ENCODE measurements around the gene PRR5L. TPM values are rescaled to one million over a fixed set of nuclear protein-coding genes. Genes with fewer than 3 reads are reported as not detected.

Gene PRR5L
- polyA plus RNA-seq, 4 donors = 5.6 to 62.2 (median 10.4) TPM

- no peak for DNase-seq
- no peaks in the 10 kb centered on the region for H3K9me3 ChIP-seq (ENCODE audit: control insufficient read depth in 2 of 2, insufficient read depth in 1 of 2, low read depth in 1 of 2, low read length in 1 of 2)
- H3K36me3 ChIP-seq (ENCODE audit: control insufficient read depth in 3 of 3, insufficient read depth in 2 of 3, low read depth in 1 of 3, low read length in 3 of 3) = no peaks in the 10 kb centered on the region
- H3K4me3 ChIP-seq (ENCODE audit: low read depth in 1 of 3, low read length in 3 of 3) = no peak overlapping the region
- 35 to 45% (median 37%) methylated on average over 1 of the region's 1 CpG for WGBS, 3 donors
- H3K27ac ChIP-seq (ENCODE audit: low read depth in 1 of 3, low read length in 2 of 3) = no peak overlapping the region
- H3K4me1 ChIP-seq (ENCODE audit: control insufficient read depth in 3 of 3, insufficient read depth in 2 of 3, low read depth in 1 of 3, low read length in 2 of 3) = peaks cover 0 to 8% (median 0%) of the 10 kb centered on the region in 3 donors
- FAIRE-seq = no peak
- H3K27me3 ChIP-seq (ENCODE audit: control insufficient read depth in 3 of 3, insufficient read depth in 3 of 3, low read length in 3 of 3) = peaks cover 0 to 2% (median 0%) of the 10 kb centered on the region in 3 donors
These were observed 12.5 kb downstream of the PRR5L start for GRCh38 chr11:36308577-36308976.

- WGBS, 3 donors = 82 to 94% (median 93%) methylated on average over 4 of the region's 4 CpGs
- Histone ChIP-seq H3K36me3 (ENCODE audit: control insufficient read depth in 3 of 3, insufficient read depth in 2 of 3, low read depth in 1 of 3, low read length in 3 of 3) (no peaks in the 10 kb centered on the region), H3K27me3 (ENCODE audit: control insufficient read depth in 3 of 3, insufficient read depth in 3 of 3, low read length in 3 of 3) (peaks cover 0 to 2% (median 0%) of the 10 kb centered on the region in 3 donors), H3K27ac (ENCODE audit: low read depth in 1 of 3, low read length in 2 of 3) (no peak overlapping the region), H3K4me3 (ENCODE audit: low read depth in 1 of 3, low read length in 3 of 3) (no peak overlapping the region), H3K4me1 (ENCODE audit: control insufficient read depth in 3 of 3, insufficient read depth in 2 of 3, low read depth in 1 of 3, low read length in 2 of 3) (peaks cover 0 to 17% (median 0%) of the 10 kb centered on the region in 3 donors), H3K9me3 (ENCODE audit: control insufficient read depth in 2 of 2, insufficient read depth in 1 of 2, low read depth in 1 of 2, low read length in 1 of 2) (no peaks in the 10 kb centered on the region)
- no peak for DNase-seq
- no peak for FAIRE-seq
These were observed 13.7 kb downstream of the PRR5L start for GRCh38 chr11:36309779-36310178.

GRCh38 chr11:36311926-36312595 is 16.0 kb downstream of the PRR5L start:
- no peaks in the 10 kb centered on the region for H3K9me3 ChIP-seq (ENCODE audit: control insufficient read depth in 2 of 2, insufficient read depth in 1 of 2, low read depth in 1 of 2, low read length in 1 of 2)
- DNase-seq (no peak), FAIRE-seq (no peak)
- peaks cover 0 to 19% (median 0%) of the 10 kb centered on the region in 3 donors for H3K4me1 ChIP-seq (ENCODE audit: control insufficient read depth in 3 of 3, insufficient read depth in 2 of 3, low read depth in 1 of 3, low read length in 2 of 3)
- H3K36me3 ChIP-seq (ENCODE audit: control insufficient read depth in 3 of 3, insufficient read depth in 2 of 3, low read depth in 1 of 3, low read length in 3 of 3) = no peaks in the 10 kb centered on the region
- H3K27me3 ChIP-seq (ENCODE audit: control insufficient read depth in 3 of 3, insufficient read depth in 3 of 3, low read length in 3 of 3) = peaks cover 0 to 2% (median 0%) of the 10 kb centered on the region in 3 donors
- 89 to 94% (median 93%) methylated on average over 4 of the region's 4 CpGs for WGBS, 3 donors
- H3K27ac ChIP-seq (ENCODE audit: low read depth in 1 of 3, low read length in 2 of 3) = peak overlapping the region in 1 of 3 donors; percentile 9
- no peak overlapping the region for H3K4me3 ChIP-seq (ENCODE audit: low read depth in 1 of 3, low read length in 3 of 3)

GRCh38 chr11:36312611-36313472 is 16.8 kb downstream of the PRR5L start:
- peaks cover 0 to 19% (median 0%) of the 10 kb centered on the region in 3 donors for H3K4me1 ChIP-seq (ENCODE audit: control insufficient read depth in 3 of 3, insufficient read depth in 2 of 3, low read depth in 1 of 3, low read length in 2 of 3)
- H3K27ac ChIP-seq (ENCODE audit: low read depth in 1 of 3, low read length in 2 of 3) = peak overlapping the region in 1 of 3 donors; percentile 9
- H3K36me3 ChIP-seq (ENCODE audit: control insufficient read depth in 3 of 3, insufficient read depth in 2 of 3, low read depth in 1 of 3, low read length in 3 of 3) = no peaks in the 10 kb centered on the region
- no peak overlapping the region for H3K4me3 ChIP-seq (ENCODE audit: low read depth in 1 of 3, low read length in 3 of 3)
- 60 to 79% (median 65%) methylated on average over 6 of the region's 6 CpGs for WGBS, 3 donors
- H3K27me3 ChIP-seq (ENCODE audit: control insufficient read depth in 3 of 3, insufficient read depth in 3 of 3, low read length in 3 of 3) = peaks cover 0 to 2% (median 0%) of the 10 kb centered on the region in 3 donors
- DNase-seq (peak in 1 of 2 donors; percentile 64), FAIRE-seq (no peak)
- no peaks in the 10 kb centered on the region for H3K9me3 ChIP-seq (ENCODE audit: control insufficient read depth in 2 of 2, insufficient read depth in 1 of 2, low read depth in 1 of 2, low read length in 1 of 2)

- FAIRE-seq (no peak), DNase-seq (no peak)
- Histone ChIP-seq H3K36me3 (ENCODE audit: control insufficient read depth in 3 of 3, insufficient read depth in 2 of 3, low read depth in 1 of 3, low read length in 3 of 3) (no peaks in the 10 kb centered on the region), H3K27me3 (ENCODE audit: control insufficient read depth in 3 of 3, insufficient read depth in 3 of 3, low read length in 3 of 3) (peaks cover 0 to 2% (median 0%) of the 10 kb centered on the region in 3 donors), H3K4me3 (ENCODE audit: low read depth in 1 of 3, low read length in 3 of 3) (no peak overlapping the region), H3K27ac (ENCODE audit: low read depth in 1 of 3, low read length in 2 of 3) (no peak overlapping the region), H3K4me1 (ENCODE audit: control insufficient read depth in 3 of 3, insufficient read depth in 2 of 3, low read depth in 1 of 3, low read length in 2 of 3) (peaks cover 0 to 19% (median 0%) of the 10 kb centered on the region in 3 donors), H3K9me3 (ENCODE audit: control insufficient read depth in 2 of 2, insufficient read depth in 1 of 2, low read depth in 1 of 2, low read length in 1 of 2) (no peaks in the 10 kb centered on the region)
- WGBS, 3 donors = 47 to 58% (median 56%) methylated on average over 3 of the region's 3 CpGs
These were observed 17.8 kb downstream of the PRR5L start for GRCh38 chr11:36313750-36314433.

GRCh38 chr11:36314434-36314767 is 18.3 kb downstream of the PRR5L start:
- FAIRE-seq = no peak
- peaks cover 0 to 2% (median 0%) of the 10 kb centered on the region in 3 donors for H3K27me3 ChIP-seq (ENCODE audit: control insufficient read depth in 3 of 3, insufficient read depth in 3 of 3, low read length in 3 of 3)
- no peaks in the 10 kb centered on the region for H3K9me3 ChIP-seq (ENCODE audit: control insufficient read depth in 2 of 2, insufficient read depth in 1 of 2, low read depth in 1 of 2, low read length in 1 of 2)
- H3K27ac ChIP-seq (ENCODE audit: low read depth in 1 of 3, low read length in 2 of 3) = no peak overlapping the region
- peaks cover 0 to 19% (median 0%) of the 10 kb centered on the region in 3 donors for H3K4me1 ChIP-seq (ENCODE audit: control insufficient read depth in 3 of 3, insufficient read depth in 2 of 3, low read depth in 1 of 3, low read length in 2 of 3)
- H3K4me3 ChIP-seq (ENCODE audit: low read depth in 1 of 3, low read length in 3 of 3) = no peak overlapping the region
- no peak for DNase-seq
- 68 to 79% (median 78%) methylated on average over 6 of the region's 6 CpGs for WGBS, 3 donors
- H3K36me3 ChIP-seq (ENCODE audit: control insufficient read depth in 3 of 3, insufficient read depth in 2 of 3, low read depth in 1 of 3, low read length in 3 of 3) = no peaks in the 10 kb centered on the region

- DNase-seq (no peak), FAIRE-seq (no peak)
- 39 to 61% (median 58%) methylated on average over 3 of the region's 3 CpGs for WGBS, 3 donors
- Histone ChIP-seq H3K36me3 (ENCODE audit: control insufficient read depth in 3 of 3, insufficient read depth in 2 of 3, low read depth in 1 of 3, low read length in 3 of 3) (no peaks in the 10 kb centered on the region), H3K4me1 (ENCODE audit: control insufficient read depth in 3 of 3, insufficient read depth in 2 of 3, low read depth in 1 of 3, low read length in 2 of 3) (peaks cover 0 to 21% (median 0%) of the 10 kb centered on the region in 3 donors), H3K9me3 (ENCODE audit: control insufficient read depth in 2 of 2, insufficient read depth in 1 of 2, low read depth in 1 of 2, low read length in 1 of 2) (no peaks in the 10 kb centered on the region), H3K27me3 (ENCODE audit: control insufficient read depth in 3 of 3, insufficient read depth in 3 of 3, low read length in 3 of 3) (peaks cover 0 to 2% (median 0%) of the 10 kb centered on the region in 3 donors), H3K4me3 (ENCODE audit: low read depth in 1 of 3, low read length in 3 of 3) (no peak overlapping the region), H3K27ac (ENCODE audit: low read depth in 1 of 3, low read length in 2 of 3) (no peak overlapping the region)
These were observed 20.0 kb downstream of the PRR5L start for GRCh38 chr11:36316049-36316448.

GRCh38 chr11:36317992-36318391 is 21.9 kb downstream of the PRR5L start:
- WGBS, 3 donors = 11 to 36% (median 28%) methylated on average over 2 of the region's 2 CpGs
- FAIRE-seq = no peak
- no peak overlapping the region for H3K27ac ChIP-seq (ENCODE audit: low read depth in 1 of 3, low read length in 2 of 3)

More at GRCh38 chr11:36317992-36318391, 21.9 kb downstream of the PRR5L start:
- H3K4me1 ChIP-seq (ENCODE audit: control insufficient read depth in 3 of 3, insufficient read depth in 2 of 3, low read depth in 1 of 3, low read length in 2 of 3) = peaks cover 0 to 16% (median 0%) of the 10 kb centered on the region in 3 donors
- DNase-seq = no peak
- H3K4me3 ChIP-seq (ENCODE audit: low read depth in 1 of 3, low read length in 3 of 3) = no peak overlapping the region
- no peaks in the 10 kb centered on the region for H3K36me3 ChIP-seq (ENCODE audit: control insufficient read depth in 3 of 3, insufficient read depth in 2 of 3, low read depth in 1 of 3, low read length in 3 of 3)
- no peaks in the 10 kb centered on the region for H3K27me3 ChIP-seq (ENCODE audit: control insufficient read depth in 3 of 3, insufficient read depth in 3 of 3, low read length in 3 of 3)
- H3K9me3 ChIP-seq (ENCODE audit: control insufficient read depth in 2 of 2, insufficient read depth in 1 of 2, low read depth in 1 of 2, low read length in 1 of 2) = no peaks in the 10 kb centered on the region
